Measurements from ENCODE around the gene ARHGAP26.
A peak's percentile ranks its signal among the peaks of the same experiment; 100 is the strongest.

The ARHGAP26 gene

DNA sequence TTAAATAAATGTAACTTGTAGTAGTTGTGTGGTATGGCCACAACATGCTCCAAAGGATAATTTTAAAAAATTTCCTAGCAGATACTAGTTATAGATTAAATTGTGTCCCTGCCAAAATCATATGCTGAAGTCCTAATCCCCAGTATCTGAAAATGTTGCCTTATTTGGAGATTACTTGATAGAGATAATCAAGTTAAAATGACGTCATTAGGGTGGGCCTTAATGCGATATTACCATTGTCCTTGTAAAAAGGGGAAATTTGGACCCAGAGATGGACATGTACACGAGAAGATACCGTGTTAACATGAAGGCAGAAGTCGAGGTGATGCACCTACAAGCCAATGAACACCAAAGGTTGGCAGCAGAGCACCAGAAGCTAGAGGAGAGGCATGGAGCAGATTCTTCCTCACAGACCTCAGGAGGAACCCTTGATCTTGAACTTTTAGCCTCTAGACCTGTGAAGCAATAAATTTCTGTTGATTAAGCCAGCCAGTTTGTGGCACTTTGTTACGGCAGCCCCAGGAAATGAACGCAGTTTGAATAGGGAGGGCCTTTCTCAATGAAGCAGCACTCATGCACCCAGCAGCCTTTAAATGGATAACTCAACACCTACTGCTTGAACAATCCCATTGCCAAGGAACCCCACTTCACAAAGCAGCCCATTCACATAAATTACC is 148.9 kb downstream of the ARHGAP26 start:
- H3K27ac ChIP-seq, result no peak overlapping the region
- ChIA-PET POLR2A (ENCODE audit: low non-redundant PET) (no interaction called here), CTCF (interaction anchor here (0.7 kb wide), 1 partner anchor 49 kb away, joined by 4 read pairs; no protein-coding TSS in a partner anchor)
- no peak for DNase-seq (ENCODE audit: low spot score)
- TF ChIP-seq, protein P1, sequence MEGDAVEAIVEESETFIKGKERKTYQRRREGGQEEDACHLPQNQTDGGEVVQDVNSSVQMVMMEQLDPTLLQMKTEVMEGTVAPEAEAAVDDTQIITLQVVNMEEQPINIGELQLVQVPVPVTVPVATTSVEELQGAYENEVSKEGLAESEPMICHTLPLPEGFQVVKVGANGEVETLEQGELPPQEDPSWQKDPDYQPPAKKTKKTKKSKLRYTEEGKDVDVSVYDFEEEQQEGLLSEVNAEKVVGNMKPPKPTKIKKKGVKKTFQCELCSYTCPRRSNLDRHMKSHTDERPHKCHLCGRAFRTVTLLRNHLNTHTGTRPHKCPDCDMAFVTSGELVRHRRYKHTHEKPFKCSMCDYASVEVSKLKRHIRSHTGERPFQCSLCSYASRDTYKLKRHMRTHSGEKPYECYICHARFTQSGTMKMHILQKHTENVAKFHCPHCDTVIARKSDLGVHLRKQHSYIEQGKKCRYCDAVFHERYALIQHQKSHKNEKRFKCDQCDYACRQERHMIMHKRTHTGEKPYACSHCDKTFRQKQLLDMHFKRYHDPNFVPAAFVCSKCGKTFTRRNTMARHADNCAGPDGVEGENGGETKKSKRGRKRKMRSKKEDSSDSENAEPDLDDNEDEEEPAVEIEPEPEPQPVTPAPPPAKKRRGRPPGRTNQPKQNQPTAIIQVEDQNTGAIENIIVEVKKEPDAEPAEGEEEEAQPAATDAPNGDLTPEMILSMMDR (conservative IDR thresholded peaks at IDR 0.05; ENCODE audit: low read depth), result no peak

DNA sequence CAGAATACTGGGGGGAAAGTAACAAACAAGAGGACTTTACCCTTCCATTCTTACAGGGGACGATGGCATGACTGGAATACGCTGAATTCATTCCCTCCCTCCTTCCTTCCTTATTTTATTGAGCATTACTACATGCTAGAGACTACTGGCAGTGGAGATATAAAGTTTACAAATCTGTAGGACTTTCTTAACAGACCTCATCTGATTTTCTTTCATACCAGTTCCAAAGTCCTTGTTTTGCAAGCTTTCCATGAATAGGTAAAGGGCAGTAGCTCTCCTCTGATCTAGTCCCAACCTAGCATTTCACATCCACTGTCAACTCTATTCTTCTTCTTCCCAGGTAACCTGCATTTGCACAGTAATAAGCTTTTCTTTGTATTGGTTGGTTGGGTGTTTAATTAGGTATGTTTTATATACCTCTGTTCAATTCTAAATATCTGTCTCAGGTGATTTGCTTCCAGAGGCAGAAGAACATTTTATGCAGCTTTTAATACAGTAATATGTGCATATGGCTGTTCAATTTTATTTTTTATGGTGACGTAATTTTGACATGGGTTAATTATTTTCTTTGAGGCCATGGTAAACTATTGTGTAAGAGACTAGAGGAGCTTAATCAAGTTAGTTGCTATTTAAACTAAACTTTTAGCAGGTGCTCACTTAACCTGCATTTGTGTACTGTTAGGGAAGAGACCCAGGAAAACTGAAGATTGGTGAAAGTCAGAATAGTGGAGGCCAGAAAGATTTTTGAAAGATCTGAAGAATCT is 150.9 kb downstream of the ARHGAP26 start:
- TF ChIP-seq, protein P1 (conservative IDR thresholded peaks at IDR 0.05; ENCODE audit: low read depth), result no peak
- ChIA-PET POLR2A (ENCODE audit: low non-redundant PET) (no interaction called here), CTCF (interaction anchor here (0.9 to 1.5 kb wide), 4 partner anchors 32 to 1047 kb away, joined by 3 to 5 read pairs (median 4); no protein-coding TSS in a partner anchor)
- H3K27ac ChIP-seq, result no peak overlapping the region
- no peak for DNase-seq (ENCODE audit: low spot score)

DNA sequence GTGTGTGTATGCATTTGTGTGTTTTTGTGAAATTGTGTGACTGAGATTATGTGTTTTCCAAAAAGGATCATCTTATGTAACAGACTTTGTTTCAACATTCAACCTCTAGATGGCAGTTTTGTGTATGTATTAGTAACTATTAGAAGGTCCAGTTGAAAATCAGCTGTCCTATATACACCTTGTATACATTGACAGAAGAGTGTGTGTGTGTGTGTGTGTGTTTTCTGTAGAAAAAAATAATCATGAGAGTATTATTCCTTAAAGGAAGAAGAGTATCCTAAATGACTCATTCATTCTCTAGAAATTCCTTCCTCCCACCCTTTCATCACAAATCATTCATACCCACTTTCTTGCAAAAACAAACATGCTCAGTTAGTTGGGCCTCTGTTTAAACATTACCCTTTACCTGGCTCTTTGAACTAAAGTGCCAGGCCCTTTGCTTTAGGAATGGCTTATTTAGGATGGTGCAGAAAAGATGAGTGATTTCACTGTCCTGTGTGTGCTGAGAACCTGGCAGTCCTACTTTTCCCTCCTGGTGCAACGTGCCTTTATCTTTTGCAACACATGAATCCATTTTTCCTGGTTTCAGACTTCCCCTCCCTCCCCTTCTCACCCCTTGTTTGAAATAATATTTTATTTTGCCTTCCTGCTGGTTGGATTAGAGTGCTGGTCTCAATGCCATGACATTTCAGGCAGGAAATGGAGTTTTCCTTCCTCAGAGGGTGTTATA is 152.2 kb downstream of the ARHGAP26 start:
- POLR2A ChIA-PET (ENCODE audit: low non-redundant PET), result no interaction called here
- H3K27ac ChIP-seq, result no peak overlapping the region
- CTCF ChIA-PET, result interaction anchor here (0.5 to 1.5 kb wide), 13 partner anchors 9 to 1165 kb away, joined by 3 to 5 read pairs (median 3); partner anchors contain the start of gene NR3C1
- DNase-seq (ENCODE audit: low spot score), result peak; percentile 52
- TF ChIP-seq, protein P1 (conservative IDR thresholded peaks at IDR 0.05; ENCODE audit: low read depth), result peak; percentile 69

DNA sequence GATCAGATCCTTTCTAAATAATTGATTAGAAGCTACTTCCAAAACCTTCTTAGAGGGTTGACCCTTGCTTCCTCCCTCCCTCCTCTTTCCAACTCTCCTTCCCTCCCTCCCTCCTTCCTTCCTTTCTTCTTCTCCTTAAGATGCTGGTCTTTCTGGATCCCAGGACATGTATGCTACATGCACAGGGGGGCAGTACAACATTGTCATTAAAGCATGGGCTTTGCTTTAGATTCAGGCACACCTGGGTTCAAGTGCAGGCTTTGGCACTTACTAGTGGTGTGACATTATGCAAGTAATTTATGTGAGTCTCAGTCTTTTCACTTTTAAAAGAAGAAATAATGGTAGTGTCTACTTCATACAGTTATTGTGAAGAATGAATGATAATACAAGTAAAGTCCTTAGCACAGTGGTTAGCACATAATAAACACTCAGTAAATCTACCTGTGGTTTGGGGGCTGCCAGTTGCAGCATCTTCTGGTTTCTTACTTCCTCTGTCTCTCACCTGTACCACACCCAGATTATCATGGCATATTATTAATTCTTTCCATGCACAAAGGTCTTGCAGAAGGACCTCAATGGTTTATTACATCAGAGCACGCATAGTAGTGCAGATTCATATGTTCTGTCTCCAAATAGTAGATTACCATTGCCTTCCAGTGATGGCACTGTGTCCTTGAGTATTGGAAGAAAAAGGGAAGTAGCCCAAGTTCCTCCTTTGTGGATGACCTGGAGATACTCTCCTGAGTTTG is 154.1 kb downstream of the ARHGAP26 start:
- ChIA-PET CTCF (no interaction called here), POLR2A (ENCODE audit: low non-redundant PET) (no interaction called here)
- H3K27ac ChIP-seq, result no peak overlapping the region
- DNase-seq (ENCODE audit: low spot score), result peak; percentile 26
- TF ChIP-seq, protein P1 (conservative IDR thresholded peaks at IDR 0.05; ENCODE audit: low read depth), result no peak; the same call in 1 of the 2 replicates

DNA sequence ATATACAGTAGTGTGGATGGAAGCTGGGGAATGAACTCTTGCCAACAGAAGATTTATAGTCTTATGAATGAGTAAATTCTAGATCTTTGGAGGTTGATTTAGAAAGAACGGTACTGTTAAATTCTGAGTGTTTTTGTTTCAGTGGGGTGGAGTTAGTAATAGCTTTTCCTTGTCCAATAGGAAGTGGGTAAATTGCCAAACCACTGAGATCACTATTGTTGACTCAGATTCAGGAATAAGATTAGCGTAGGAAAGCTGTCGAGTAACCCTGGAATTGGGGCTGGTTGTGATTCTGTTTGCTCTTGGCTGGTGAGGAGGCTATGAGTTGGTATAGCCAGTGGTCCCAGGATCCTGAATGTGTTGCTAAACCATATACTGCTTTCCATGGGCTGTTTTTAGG is 155.6 kb downstream of the ARHGAP26 start:
- ChIA-PET CTCF (interaction anchor here (0.5 to 1.1 kb wide), 3 partner anchors 10 to 1042 kb away, joined by 3 to 8 read pairs (median 4); no protein-coding TSS in a partner anchor), POLR2A (ENCODE audit: low non-redundant PET) (interaction anchor here (0.6 kb wide), 1 partner anchor 10 kb away, joined by 3 read pairs; no protein-coding TSS in a partner anchor)
- peak; percentile 78 for DNase-seq (ENCODE audit: low spot score)
- TF ChIP-seq, protein P1 (conservative IDR thresholded peaks at IDR 0.05; ENCODE audit: low read depth), result no peak
- no peak overlapping the region for H3K27ac ChIP-seq
